ENCODE data around the gene PBX3. TPM values are rescaled to one million over a fixed set of nuclear protein-coding genes. Genes with fewer than 3 reads are reported as not detected.

The PBX3 gene
- total and polyA plus RNA-seq, 9 of the 15 experiments (the other 6 are each of a cell fraction or from before 2014, with no cell fraction given), result 0.14 to 5.8 (median 0.92) TPM

DNA sequence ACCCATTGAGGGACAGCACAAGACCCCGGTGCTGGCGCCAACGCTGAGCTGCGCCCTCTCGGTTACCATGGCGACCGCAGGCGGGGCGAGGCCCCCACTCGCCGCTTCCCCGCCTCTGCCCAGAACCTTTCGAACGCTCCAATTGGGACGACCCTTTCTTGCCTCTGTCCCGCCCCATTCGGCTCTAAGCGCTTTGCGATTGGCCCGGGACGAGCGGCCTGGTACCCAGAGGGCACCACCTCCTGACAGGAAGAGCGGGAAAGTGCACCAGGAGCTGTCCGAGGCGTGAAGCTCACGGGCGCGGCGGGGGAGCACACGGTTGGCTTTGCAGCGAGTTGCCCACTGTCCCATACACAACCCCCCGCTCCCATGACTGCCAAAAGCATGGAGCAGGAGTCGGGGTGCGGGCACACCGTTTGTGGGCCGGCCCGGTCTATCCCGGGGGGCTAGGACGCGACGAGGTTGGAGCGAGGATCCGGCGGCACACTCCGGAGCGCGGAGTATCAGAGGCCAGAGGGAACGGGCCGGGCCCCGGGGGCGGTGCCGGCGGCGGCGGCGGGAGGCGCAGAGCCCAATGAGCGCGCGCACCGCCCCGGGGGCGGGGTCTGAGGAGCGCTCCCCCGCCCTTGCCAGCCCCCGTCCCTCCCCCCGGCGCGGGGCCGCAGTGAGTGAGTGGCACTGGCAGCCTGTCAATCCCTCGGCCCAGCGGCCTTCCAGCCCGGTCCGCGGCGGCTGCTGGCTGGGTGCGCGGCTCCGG lies 978 bp upstream of the PBX3 start (continued):
- TF ChIP-seq, protein P1, sequence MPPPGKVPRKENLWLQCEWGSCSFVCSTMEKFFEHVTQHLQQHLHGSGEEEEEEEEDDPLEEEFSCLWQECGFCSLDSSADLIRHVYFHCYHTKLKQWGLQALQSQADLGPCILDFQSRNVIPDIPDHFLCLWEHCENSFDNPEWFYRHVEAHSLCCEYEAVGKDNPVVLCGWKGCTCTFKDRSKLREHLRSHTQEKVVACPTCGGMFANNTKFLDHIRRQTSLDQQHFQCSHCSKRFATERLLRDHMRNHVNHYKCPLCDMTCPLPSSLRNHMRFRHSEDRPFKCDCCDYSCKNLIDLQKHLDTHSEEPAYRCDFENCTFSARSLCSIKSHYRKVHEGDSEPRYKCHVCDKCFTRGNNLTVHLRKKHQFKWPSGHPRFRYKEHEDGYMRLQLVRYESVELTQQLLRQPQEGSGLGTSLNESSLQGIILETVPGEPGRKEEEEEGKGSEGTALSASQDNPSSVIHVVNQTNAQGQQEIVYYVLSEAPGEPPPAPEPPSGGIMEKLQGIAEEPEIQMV (tag; conservative IDR thresholded peaks at IDR 0.05; ENCODE audit: low read depth), result no peak
- TF ChIP-seq CREB5 (CRISPR knock-in tag; IDR thresholded peaks at IDR 0.05), result no peak
- no peak for TF ChIP-seq ZFP36 (IDR thresholded peaks at IDR 0.05; ENCODE audit: low read depth, low read length, partially characterized antibody)
- no peak for TF ChIP-seq ZNF311 (CRISPR knock-in tag; IDR thresholded peaks at IDR 0.05)
- no peak for TF ChIP-seq RBM39 (optimal IDR thresholded peaks at IDR 0.05; ENCODE audit: low read depth, low read length)
- TF ChIP-seq ZNF589 (CRISPR knock-in tag; IDR thresholded peaks at IDR 0.05; ENCODE audit: low read depth), result no peak
- no peak for TF ChIP-seq TCFL5 (CRISPR knock-in tag; conservative IDR thresholded peaks at IDR 0.05)
- TF ChIP-seq ZNF174 (CRISPR knock-in tag; IDR thresholded peaks at IDR 0.05), result no peak
- TF ChIP-seq BRF1 (IDR thresholded peaks at IDR 0.05; ENCODE audit: borderline replicate concordance, extremely low read depth, insufficient read length), result no peak
- no peak for TF ChIP-seq ETV6 (IDR thresholded peaks at IDR 0.05; ENCODE audit: borderline replicate concordance in 1 of 2, low read depth in 2 of 2, low read length in 1 of 2)
- peak; percentile 72; the same call in 1 of the 2 replicates for TF ChIP-seq ETV6 (CRISPR knock-in tag; IDR thresholded peaks at IDR 0.05; ENCODE audit: borderline replicate concordance)
- TF ChIP-seq ZNF274 (IDR thresholded peaks at IDR 0.05; ENCODE audit: borderline replicate concordance, low read depth, low read length), result no peak
- no peak for TF ChIP-seq FOS (IDR thresholded peaks at IDR 0.05; ENCODE audit: extremely low read depth, insufficient read length)
- no peak for TF ChIP-seq ILK (tag; IDR thresholded peaks at IDR 0.05; ENCODE audit: borderline replicate concordance, low read depth)
- no peak for TF ChIP-seq ZNF609 (CRISPR knock-in tag; IDR thresholded peaks at IDR 0.05; ENCODE audit: borderline replicate concordance)
- no peak for TF ChIP-seq ZNF384 (IDR thresholded peaks at IDR 0.05; ENCODE audit: low read depth, low read length)
- no peak for TF ChIP-seq EWSR1 (IDR thresholded peaks at IDR 0.05; ENCODE audit: borderline replicate concordance, low read depth, partially characterized antibody)
- TF ChIP-seq, protein P2, sequence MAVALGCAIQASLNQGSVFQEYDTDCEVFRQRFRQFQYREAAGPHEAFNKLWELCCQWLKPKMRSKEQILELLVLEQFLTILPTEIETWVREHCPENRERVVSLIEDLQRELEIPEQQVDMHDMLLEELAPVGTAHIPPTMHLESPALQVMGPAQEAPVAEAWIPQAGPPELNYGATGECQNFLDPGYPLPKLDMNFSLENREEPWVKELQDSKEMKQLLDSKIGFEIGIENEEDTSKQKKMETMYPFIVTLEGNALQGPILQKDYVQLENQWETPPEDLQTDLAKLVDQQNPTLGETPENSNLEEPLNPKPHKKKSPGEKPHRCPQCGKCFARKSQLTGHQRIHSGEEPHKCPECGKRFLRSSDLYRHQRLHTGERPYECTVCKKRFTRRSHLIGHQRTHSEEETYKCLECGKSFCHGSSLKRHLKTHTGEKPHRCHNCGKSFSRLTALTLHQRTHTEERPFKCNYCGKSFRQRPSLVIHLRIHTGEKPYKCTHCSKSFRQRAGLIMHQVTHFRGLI (CRISPR knock-in tag; IDR thresholded peaks at IDR 0.05), result no peak
